Caki2 (cell line): Measurements from ENCODE around the gene CYB5R3. TPM values are rescaled to one million over a fixed set of nuclear protein-coding genes. Genes with fewer than 3 reads are reported as not detected.
"Not testable (repeated sequence)": the region's sequence is repeated elsewhere in the genome, so short reads cannot be mapped to it uniquely, and the experiment has no call there.

Experiments
- DNase-seq: peaks from one replicate; pipeline ENCODE4 v3.0.0-alpha.2; 2015; ENCODE audit warnings: low read depth
- in situ Hi-C: cut with HindIII; loops from 2 replicates; pipeline ENCODE4 v1.10.0; 2016; ENCODE audit warnings: low sequenced_read_pairs, low pct_unique_long_range_greater_than_20kb, mixed read lengths
- total RNA-seq: library from RNA; depleted of rRNA; stranded (reverse); fragments of >200 nt; shearing (Covaris generic); gene quantifications from 2 replicates; pipeline ENCODE4 v1.2.3, GENCODE V29; 2014; ENCODE audit warnings: low replicate concordance

Gene CYB5R3
- total RNA-seq, 1 experiment from 2014 or later = 95.7 TPM

DNA sequence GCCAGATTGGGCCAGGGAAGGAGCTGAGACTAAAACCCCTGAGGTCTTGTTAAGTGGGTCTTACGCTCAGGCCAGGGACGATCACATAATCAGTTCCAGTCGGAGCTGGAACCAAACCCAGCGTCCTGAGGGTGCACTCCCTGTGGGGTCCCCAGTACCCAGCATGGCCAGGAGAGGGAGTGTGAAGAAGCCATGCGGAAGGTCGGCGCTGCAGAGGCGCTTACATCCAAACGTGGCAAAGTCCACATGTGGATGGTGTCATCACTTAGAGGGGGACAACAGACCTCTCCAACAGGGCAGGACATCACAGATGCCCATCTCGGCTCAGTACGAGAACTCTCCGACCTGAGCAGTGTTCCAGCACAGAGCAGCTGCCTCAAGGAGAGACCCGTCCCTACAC, 17.1 kb downstream of the CYB5R3 start:
- in situ Hi-C loops = no loop called here
- no peak for DNase-seq

DNA sequence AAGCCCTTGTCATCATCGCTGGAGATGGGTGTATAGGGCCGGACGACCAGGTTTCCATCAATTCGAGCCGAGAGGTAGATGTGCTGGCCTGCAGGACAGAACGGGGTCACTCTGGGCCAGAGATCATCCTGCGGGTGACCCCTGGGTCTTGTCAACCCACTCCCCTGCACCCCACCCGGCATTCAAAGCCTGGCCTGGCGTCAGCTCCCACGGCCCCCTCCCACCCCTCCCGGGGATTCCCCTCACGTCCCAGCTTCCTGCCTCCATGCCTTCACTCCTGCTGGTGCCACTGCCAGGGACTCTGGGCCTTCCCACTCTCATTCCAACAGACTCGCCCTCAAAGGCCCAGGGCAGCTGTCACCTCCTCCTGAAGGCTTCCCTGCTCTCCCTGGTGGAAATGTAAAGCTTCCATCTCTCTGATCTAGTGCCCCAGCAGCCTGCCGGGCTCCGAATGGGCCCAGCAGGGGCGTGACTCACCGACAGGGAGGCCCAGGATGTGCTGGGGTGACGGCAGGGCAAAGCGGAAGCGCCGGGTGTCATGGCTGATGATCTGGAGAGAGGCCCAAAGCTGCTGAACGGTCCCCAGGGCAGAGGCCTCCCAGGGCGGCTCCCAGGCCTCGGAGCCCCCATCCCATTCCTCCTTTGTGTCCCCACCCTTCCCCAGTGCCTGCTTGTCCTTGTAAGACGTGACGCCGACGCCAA, 18.1 kb downstream of the CYB5R3 start:
- in situ Hi-C loops = no loop called here
- DNase-seq = no peak

DNA sequence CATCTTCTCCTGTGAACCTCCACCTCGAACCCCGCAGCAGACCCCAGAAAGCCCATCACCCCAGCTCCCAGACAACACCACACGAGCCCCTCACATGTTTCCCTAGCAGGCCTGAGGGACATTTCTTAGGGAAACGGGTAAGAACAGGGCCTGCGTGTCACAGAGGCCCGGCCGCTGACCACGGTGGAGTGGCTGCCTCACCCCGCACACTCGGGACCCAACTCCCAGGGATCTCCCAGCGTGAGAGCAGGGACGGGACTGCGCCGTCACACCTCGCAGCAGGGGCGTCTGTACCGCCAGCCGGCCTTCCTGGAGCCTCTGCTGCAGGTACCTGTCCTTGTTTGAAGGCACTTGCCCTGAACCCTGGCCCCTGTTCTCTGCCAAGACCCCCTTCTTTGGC, 19.0 kb downstream of the CYB5R3 start:
- in situ Hi-C loops = no loop called here
- no peak for DNase-seq

DNA sequence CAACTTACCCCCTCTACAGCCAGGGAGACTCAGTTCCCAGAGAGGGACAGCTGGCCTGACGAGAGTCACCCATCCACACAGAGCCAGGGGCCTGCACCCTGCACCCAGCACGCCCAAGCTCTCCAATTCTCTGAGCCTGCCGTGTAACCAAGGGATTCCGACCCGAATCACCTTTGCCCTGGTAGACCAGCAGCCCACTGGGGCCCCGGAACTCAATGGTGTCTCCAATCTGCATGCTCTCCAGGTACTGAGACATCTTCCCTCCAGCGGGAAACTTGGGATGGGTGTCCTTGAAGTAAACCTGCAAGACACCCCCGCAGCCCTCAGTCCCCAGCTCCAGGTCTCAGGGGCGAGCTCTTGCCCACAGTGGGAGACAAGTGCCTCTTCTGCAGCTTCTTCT, 21.2 kb downstream of the CYB5R3 start:
- in situ Hi-C loops = no loop called here
- no peak for DNase-seq

DNA sequence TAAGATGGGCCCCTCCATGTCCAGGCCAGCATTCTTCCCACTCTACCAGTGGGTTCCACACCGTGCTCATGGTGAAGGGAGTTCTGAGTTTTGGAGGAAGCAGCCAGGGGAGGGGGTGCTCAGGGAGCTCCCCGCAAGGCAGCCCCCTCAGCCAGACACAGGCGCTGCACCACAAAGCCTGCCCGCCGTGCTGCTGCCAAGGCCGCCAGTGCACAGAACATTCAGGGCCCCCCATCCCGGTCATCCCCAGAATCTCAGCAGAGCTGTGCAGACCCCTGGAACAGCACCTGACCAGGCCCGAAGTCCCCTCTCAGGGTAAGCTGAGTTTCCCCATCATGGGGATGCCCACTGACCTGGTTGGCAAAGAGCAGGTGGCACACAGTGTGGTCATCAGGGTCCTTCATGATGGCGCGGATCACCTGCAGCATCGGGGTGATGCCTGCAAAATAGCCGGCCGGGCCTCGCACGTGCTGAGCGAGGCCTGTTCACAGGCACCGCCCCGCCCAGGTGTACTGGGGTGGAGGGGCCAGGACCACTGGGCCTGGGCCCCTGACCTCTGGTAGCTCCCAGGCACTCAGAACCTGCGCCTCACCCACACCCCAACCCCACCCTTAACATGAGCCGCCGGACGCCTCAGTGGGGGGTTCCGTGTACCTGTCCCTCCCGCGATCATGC, 22.1 kb downstream of the CYB5R3 start:
- in situ Hi-C loops = no loop called here
- DNase-seq = no peak

DNA sequence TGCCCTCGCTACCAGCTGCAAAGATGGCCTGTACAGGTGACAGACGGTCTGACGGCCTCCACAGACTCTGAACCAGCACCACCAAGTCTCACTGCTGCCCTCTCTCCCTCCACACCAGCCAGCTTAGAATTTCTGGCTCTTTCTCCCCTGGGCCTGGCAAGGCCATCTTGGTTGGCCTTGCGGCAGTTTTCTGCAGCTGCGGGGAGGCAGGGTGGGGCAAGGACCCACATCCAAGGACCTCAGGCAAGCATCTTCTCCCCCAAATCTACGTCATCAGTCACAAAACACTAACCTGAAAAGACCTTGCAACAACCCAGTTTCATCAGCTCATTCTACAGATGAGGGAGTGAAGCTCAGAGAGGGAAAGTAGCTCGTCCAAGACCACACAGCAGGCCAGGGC, 22.8 kb downstream of the CYB5R3 start:
- in situ Hi-C loops = no loop called here

DNA sequence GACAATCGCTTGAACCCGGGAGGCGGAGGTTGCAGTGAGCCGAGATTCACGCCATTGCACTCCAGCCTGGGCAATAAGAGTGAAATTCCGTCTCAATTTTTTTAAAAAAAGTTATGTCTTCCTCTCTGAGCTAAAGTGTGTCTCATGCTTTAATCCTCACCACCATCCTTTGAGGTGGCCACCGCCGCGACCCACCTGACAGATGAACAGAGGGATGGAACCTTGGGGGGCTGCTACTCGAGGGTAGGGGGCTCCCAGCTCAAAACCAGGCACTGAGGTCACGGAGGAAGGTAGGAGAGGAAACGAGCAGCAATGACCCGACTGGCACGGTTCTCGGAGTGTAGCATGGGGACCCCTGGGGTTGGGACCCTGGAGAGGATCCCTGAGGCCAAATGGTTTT, 23.8 kb downstream of the CYB5R3 start:
- no peak for DNase-seq
- in situ Hi-C loops = no loop called here

More for the DNA sequence above, 22.8 kb downstream of the CYB5R3 start:
- DNase-seq = no peak

DNA sequence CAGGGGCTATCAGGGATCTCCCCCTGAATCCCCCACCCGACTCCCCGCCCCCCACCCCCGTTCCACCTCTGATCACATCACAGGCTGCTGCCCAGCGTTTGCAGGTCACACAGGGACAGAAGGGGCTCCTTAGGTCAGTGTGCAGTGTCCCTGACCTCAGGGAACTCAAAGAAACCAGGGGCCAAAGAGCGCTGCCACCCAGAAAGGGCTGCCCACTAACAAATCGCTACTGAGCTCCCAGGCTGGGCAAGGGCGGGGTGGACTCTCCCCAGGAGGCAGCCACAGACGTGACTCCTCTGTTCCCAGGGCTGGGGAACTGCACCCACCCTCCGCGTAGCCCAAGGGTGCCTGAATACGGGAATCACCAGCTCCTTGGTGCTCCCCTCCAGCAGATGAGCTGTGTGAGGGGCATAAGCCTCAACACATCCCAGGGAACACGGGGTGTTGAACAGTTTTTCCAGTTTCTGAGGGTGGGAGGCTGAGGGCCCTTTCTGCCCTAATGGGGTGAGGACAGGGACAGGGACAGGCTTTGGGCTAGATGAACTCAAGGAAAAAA, 24.6 kb downstream of the CYB5R3 start:
- in situ Hi-C loops = no loop called here
- DNase-seq = no peak

DNA sequence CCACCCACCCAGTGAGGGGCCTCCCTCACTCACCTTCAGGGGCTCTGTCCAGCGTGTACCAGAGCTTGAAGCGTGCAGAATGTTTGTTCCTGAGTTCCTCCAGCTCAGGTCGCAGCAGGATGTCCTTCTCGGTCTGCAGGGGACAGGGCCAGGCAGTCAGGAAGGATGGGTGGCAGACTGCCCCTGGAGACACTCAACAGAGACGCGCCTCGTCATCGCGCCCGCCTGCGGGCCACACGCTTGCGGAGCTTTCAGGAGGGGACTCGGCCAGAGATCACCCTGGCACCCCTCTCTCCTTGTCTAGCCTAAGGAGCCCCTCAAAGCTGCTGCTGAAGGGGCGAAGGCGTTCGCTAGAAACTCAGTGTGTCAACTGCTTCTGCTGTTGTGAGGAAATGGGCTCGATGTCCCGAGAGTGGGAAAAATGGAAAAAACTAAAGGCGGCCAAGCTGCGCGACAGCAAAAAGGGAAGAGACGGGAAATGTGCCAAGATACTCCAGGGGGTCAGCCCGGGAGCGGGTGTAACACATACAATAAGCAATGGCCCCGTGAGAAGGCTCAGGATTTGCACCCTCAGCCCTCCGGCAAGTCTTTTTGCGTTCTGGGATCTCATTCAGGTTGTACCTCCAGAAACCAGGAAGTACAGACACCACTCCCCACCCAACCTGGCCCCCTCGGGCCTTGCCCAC, 25.3 kb downstream of the CYB5R3 start:
- in situ Hi-C loops = no loop called here
- DNase-seq = no peak

DNA sequence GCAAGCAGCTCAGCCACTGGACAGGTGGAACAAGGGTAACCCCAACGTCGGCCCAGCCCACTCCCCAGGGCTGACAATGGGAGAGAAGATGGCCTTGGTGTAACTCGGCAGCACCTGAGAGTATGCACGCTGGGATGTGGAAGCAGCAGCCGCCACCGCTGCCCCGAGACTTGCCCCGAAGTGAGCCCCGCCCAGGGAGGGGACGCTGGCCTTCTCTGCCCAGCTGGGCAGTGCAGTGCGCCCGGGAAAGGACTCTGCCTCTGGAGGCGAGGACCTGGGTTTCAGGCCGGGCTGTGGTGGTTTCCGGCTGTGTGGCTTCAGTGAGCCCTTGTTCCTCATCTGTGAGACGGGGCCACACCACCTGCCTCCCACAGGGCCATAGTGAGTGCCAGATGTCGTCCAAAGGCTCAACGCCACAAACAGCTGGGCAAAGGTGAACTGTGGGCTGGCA, 25.9 kb downstream of the CYB5R3 start:
- in situ Hi-C loops = no loop called here
- DNase-seq = no peak

DNA sequence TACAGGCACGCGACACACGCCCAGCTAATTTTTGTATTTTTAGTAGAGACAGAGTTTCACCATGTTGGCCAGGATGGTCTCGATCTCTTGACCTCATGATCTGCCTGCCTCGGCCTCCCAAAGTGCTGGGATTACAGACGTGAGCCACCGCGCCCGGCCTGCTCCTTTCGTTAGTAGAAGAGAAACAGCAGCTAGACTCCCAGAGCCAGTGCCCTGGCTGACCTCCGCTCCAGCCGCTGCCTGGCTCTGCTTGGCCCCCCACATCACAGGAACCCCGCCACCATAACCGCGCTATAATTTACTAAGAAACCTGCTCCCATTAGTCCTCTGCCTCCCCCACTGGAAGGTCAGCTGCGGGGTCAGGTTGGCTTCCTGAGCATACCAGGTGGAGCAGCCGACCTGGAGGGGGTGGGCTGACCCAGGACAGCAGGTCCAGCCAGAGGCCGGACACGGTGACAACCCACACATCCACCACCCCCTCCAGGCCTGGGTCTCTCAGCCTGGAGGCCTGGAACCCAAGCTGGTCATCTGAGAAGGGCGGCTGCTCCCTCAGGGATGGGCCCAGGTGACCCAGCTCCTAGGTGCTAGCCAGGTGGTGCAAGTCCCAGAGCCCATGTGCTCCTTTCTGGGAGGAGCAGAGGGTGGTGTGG, 27.0 kb downstream of the CYB5R3 start:
- in situ Hi-C loops = no loop called here

DNA sequence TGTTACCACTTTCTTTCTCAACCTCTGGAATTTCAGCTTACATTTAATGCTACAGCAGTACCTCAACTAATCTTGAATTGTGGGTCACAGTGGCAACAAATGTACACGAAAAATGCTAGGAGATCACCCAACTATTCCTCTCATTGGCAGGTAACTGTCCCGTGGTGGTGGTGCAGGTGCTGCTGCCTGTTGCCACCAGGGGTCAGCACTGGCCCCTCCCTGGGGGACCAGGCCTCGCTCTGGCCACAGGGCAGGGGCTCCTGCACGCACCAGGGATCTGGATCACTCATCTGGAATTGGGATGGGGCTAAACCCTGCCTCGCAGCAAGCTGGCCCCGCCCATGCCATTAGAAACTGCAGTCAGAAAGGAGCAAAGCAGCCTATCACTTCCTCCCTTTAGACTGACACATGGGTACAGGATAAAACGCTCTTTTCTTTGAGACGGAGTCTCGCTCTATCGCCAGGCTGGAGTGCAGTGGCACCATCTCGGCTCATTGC, 27.6 kb downstream of the CYB5R3 start:
- DNase-seq = peak; percentile 90
- in situ Hi-C loops = no loop called here

More for the DNA sequence above, 27.0 kb downstream of the CYB5R3 start:
- no peak for DNase-seq

DNA sequence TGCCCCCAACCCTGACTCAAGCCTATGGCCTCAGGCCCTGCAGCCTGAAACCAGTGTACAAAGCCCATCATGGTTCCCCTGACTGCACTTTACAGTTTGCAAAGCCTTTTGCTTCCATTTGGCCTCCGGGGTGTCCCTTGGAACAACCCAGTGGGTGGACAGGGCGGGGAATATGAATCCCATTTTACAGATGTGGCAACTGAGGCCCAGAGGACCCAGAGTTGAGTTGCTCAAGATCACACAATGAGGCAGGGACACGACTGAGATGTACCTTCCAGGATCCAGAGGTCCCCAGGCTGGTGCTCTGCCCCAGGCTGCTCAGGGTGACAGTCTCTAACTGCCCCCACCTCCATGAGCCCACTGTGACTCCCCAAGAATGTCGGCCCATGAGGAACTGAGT, 29.1 kb downstream of the CYB5R3 start:
- in situ Hi-C loops = no loop called here
- DNase-seq = no peak

DNA sequence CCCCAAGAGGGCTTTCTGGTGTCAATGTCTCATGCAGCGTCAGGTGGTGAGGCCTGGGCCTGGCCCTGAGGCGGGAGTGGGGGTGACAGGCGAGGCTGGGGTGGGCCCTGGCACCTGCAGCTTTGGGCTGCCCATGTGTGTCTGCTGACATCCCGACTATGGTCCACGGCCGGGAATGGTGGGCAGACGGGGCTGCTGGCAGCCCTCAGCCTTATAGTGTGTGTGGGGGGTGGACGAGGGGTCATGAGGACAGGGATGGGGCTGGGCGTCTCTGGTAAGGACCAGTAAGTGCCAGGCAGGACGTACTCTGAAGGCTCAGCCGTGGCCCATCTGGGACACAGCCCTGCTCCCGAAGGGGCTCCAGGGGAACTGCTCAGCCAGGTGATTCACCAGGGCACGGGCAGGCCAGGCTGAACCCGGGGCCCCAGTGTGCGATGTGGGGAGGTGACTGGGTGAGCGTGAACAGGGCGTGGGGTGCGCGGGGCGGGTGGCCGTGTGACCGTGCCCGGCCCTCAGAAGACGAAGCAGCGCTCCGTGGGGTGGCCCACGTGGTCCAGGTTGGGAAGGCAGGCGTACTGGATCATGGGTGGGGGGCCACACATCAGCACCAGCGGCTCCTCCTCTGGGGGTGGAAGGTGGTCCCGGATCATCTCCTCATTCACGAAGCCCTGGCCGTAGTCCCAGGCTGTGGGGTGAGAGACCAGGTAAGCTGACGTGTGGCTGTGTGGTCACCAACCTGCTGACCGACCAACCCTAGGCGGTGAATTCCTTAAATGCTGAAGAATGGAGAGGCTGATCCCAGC, 29.7 kb downstream of the CYB5R3 start:
- no peak for DNase-seq
- in situ Hi-C loops = no loop called here

DNA sequence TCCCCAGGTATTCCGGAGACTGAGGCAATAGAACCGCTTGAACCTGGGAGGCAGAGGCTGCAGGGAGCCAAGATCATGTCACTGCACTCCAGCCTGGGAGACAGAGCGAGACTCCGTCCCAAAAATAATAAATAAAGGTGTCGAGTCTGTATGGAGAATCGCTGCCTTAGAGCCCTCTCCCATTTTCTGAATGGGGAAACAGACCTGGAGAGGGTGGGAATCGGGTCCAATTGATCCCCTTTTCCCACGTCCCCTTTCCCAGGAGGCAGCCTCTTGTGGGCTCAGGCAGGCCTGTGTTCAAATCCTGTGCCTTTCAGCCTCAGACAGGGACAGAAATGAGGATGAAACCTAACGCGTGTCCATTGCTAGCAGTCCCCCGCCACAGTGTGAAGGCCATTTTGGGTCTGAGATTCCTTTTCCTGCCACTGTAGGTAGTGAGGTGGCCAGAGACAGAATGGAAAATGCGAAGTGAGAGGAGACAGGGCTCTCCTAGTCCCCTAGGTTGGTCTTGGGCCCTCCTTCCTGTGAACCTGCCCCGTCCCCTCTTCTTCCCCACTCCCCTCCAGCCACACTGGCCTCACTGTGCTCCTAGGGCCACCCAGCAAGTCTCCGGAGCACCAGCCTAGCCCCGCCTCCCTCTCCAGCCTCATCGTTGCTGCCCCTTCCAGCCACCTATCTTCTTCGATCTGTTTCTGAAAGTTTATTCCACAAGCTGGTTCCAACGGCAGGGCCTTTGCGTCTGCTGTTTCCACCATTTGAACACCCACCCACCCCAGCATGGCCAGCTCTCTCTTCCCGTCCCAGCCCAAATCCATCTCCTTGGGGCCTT, 31.8 kb downstream of the CYB5R3 start:
- no peak for DNase-seq
- in situ Hi-C loops = no loop called here

DNA sequence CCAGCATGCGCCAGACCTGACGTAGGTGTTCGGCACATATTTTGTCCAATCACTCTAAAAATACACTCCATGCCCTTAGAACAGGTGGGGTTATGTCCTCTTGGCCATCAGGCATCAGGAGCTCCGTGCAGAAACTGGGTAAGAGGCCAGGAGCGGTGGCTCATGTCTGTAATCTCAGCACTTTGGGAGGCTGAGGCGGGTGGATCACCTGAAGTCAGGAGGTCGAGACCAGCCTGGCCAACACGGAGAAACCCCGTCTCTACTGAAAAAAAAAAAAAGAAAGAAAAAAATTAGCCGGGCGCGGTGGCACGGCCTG, 33.4 kb downstream of the CYB5R3 start:
- in situ Hi-C loops, DNase-seq: not testable (repeated sequence)
